NB4 (cell line): ENCODE results near the gene ANKFN1.

Experiments used
- CTCF ChIP-seq: IDR thresholded peaks from one replicate; pipeline ENCODE4 v1.5.1; 2012; ENCODE audit warnings: low read depth, low read length
- MAX ChIP-seq: IDR thresholded peaks from 2 replicates; pipeline ENCODE4 v1.6.1; 2011; ENCODE audit warnings: low read depth, low read length
- POLR2A ChIP-seq: IDR thresholded peaks from 2 replicates; pipeline ENCODE4 v1.6.1; 2011; ENCODE audit warnings: mild to moderate bottlenecking; ENCODE audit not compliant: insufficient read length; ENCODE audit errors: extremely low read depth

GRCh38 chr17:56144223-56144622 is 9.1 kb upstream of the ANKFN1 start:
- no peak for TF ChIP-seq CTCF
- no peak for TF ChIP-seq POLR2A
- no peak for TF ChIP-seq MAX
